GM19238 (cell line): Measurements from ENCODE around the gene ZNF354B.
A peak's percentile ranks its signal among the peaks of the same experiment; 100 is the strongest.
"Not testable (repeated sequence)": the region's sequence is repeated elsewhere in the genome, so short reads cannot be mapped to it uniquely, and the experiment has no call there.

Source experiments
- DNase-seq: peaks from one replicate; pipeline ENCODE4 v3.0.0; 2011; ENCODE audit warnings: low spot score; ENCODE audit not compliant: insufficient read length

ZNF354B gene

GRCh38 chr5:178859625-178860521, at the start of gene ZNF354B:
Gene ZNF354B, plus strand, starts transcription at chr5:178859953. Its CDS starts 1,095 bp downstream, at chr5:178861048.
- peak; percentile 92 for DNase-seq

- no peak for DNase-seq
Observed at GRCh38 chr5:178817506-178817905, 42.2 kb upstream of the ZNF354B start.

DNA sequence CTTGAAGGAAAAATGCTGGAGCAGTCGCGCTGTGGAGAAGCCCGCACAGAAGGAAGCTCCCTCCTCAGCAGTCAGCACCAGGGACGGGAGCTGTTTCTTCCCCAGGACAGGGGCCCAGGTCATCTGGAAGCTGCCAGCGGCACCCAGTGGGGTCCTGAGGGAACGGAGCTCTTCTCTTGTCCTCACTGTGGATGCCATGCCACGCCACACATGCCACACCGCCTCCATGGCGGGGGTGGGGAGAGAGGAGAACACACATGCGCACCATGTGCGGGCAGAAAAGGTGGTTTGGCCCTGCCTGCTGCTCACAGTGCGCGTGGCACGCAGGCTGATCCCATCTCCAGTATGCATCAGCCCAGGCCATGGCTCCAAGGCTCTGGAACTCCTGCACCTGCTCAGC, 41.7 kb upstream of the ZNF354B start:
- DNase-seq = no peak

GRCh38 chr5:178820001-178820400, 39.8 kb upstream of the ZNF354B start:
- DNase-seq = no peak

DNA sequence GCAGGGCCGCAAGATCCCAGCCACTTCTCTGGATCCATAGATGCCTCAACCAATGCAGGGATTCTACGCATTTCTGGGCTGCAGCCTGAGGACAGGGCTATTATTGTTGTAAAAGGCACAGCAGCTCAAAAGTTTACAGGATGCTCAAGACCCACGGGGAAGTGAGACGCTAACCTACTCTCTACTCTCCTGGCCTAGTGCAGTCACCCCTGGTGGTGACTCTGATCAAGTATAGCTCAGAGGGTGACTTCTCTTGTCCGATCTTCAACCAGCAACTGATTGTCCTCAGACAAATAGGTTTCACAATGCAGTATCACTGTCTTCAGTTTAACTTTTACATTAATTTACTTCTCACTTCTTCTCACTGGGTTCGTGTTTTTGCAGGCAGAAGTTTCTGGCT, 34.3 kb upstream of the ZNF354B start:
- DNase-seq = no peak

- no peak for DNase-seq
Observed at GRCh38 chr5:178826216-178826615, 33.5 kb upstream of the ZNF354B start.

GRCh38 chr5:178827636-178828035, 32.1 kb upstream of the ZNF354B start:
- no peak for DNase-seq

- DNase-seq = no peak
Observed at GRCh38 chr5:178831049-178831448, 28.7 kb upstream of the ZNF354B start.

GRCh38 chr5:178832618-178833201, 27.0 kb upstream of the ZNF354B start:
- DNase-seq = no peak

- DNase-seq = no peak
Observed at GRCh38 chr5:178836628-178837027, 23.1 kb upstream of the ZNF354B start.

- DNase-seq = not testable (repeated sequence)
Observed at GRCh38 chr5:178838695-178839318, 20.9 kb upstream of the ZNF354B start.

- DNase-seq = no peak
Observed at GRCh38 chr5:178839319-178839704, 20.4 kb upstream of the ZNF354B start.

- DNase-seq = not testable (repeated sequence)
Observed at GRCh38 chr5:178840399-178840798, 19.4 kb upstream of the ZNF354B start.

DNA sequence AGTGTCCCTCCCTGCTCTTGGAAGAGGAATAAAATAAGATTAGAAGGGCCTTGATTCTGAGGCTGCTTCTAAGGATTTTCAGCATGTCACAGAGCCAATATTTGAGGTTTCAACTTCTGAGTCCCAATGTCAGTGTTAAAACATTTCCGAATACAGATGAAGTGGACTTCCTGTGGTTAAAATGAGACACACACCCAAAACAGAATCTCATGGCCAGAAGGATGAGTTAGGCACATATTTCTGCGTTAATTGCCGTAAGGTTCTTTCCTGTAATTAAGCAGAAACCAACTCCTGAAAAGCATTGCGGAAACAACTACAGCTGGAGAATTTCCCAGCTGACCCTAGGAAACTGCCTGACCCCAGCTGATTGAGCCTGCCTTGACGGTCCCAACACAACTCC, 10.4 kb upstream of the ZNF354B start:
- no peak for DNase-seq

DNA sequence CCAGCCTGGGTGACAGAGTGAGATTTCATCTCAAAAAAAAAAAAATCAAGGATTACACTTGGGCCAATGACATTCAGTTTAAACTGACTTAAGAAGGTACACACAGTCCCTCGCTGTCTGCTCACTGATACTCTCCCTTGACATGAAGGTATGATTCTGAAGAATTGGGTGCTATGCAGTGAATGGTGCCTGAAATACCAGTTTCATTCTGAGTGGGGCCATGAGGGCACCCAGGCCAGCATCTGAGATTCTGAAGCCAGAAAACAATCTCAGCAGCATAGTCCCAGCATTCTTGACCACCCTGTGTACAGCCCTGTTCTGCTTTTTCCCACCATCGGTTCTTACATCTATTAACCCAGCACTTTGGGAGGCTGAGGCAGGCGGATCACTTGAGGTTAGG, 7.8 kb upstream of the ZNF354B start:
- DNase-seq = no peak

DNA sequence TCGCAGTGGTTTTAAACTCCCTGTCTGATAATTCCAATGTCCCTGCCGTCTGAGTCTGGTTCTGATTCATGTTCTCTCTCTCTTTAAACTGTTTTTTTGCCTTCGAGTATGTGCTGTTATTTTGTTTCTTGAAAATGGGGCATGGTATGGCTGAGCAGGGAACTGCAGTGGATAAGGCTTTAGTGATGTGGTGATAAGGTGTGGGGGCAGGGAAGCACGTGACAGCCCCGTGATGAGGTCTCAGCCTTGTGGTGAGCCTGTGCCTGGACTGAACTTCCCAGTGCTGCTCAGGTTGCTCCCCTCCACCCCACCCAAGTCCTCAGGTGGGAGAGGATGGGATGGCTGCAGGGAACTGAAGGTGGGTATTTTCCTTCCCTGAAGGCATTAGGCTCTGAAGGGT, 5.5 kb upstream of the ZNF354B start:
- DNase-seq = no peak

DNA sequence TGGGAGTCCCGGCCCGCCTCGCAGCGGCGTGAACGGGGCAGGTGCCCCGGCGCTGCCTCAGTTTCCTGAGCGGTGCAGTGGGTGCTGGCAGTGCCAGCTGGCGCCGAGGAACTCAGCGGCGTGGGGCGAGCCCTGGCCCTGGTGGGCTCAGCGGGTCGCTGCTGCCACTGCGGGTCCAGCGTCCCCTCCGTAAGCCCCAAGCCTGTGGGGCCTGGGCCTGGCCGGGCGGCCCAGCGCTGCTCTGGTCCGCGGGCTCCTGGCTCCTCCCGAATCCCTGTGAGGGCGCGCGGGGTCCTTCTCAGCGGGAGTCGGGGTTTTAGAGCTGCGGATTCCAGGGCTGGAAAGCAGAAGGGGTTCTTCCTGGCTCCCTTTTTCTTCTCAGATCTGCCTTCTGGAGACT, 862 bp downstream of the ZNF354B start:
- DNase-seq = not testable (repeated sequence)

DNA sequence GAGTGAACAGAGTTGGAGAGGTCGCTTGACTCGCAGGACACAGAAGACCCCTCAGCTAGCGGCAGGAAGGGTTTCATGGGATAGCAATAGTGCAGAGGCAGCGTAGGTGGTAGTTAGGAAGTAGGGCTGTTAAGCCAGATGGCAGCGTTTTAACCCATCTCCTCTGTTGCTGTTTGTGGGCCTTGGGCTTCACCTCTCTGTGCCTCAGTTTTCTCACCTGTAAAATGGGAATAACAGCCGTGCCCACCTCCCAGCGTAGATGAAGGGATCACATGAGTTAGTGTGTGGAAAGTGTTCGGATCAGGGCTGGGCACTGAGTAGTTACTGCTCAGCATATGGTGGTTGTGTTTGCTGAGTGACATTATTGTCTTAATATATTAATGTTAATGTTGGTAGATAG, 1.9 kb downstream of the ZNF354B start:
- no peak for DNase-seq

DNA sequence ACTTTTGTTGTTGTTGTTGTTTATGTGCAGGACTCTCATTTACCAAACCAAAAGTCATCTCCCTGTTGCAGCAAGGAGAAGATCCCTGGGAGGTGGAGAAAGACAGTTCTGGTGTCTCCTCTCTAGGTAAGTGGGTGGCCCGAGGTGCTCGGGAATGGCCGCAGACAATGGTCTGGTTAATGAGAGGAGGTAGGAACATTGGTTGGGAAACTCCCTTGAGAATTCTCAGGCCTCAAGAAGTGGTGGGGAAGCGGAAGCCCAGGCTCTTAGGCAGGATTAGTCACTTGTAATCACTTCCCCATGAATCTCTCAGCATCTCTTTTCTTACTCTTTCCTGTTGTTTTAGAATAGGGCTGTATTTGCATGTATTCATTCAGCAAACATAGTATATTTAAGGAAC, 7.2 kb downstream of the ZNF354B start:
- DNase-seq = no peak

- no peak for DNase-seq
Observed at GRCh38 chr5:178869577-178869976, 9.8 kb downstream of the ZNF354B start.

GRCh38 chr5:178870411-178870810, 10.7 kb downstream of the ZNF354B start:
- no peak for DNase-seq

DNA sequence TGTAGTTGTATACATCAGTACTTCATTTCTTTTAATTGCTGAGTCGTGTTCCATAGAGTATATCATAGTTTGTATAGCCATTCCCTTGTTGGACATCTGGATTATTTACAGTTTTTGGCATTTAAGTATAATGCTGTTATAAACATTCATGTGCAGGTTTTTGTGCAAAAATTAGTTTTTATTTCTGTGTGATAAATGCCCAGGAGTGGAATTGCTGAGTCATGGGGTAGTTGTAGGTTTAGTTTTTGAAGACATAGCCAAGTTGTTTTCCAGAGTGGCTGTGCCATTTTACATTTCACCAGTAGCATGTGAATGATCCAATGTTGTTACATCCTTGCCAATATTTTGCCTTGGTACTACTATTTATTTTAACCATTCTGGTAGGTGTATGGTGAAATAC, 12.5 kb downstream of the ZNF354B start:
- no peak for DNase-seq
